H1 (cell line): ENCODE measurements around the gene RPLP2. TPM values are rescaled to one million over a fixed set of nuclear protein-coding genes. Genes with fewer than 3 reads are reported as not detected.

ENCODE experiments used
- CTCF ChIA-PET: fragments of 300-600 bp; sonication (Branson Sonifier 250); formaldehyde crosslinking; loops from one replicate; lab custom pipeline; 2021; ENCODE audit not compliant: partially characterized antibody; lab: Charles Lee
- POLR2A ChIA-PET: fragments of 300-600 bp; sonication (Branson Sonifier 250); formaldehyde crosslinking; loops from one replicate; lab custom pipeline; 2021; ENCODE audit warnings: inconsistent platforms; ENCODE audit not compliant: partially characterized antibody; lab: Charles Lee
- DNase-seq, 2 experiments: peaks; one replicate each; pipeline versions ENCODE4 v3.0.0 to v3.0.0-alpha.2; 2010 to 2022; ENCODE audit warnings: low spot score in 2 of 2, low read depth in 1 of 2, mixed read lengths in 1 of 2
- FAIRE-seq: peaks from 2 replicates; lab custom pipeline; 2011; peaks lifted over from hg19 to GRCh38; lab: Jason Lieb, UNC
- H2AFZ ChIP-seq: 2 replicates; pipeline ENCODE4 v1.8.1; 2012; ENCODE audit warnings: low read length, inconsistent platforms
- H2AK5ac ChIP-seq: 2 replicates; pipeline ENCODE4 v1.6.1; 2013; ENCODE audit warnings: low read depth, low read length
- H2BK120ac ChIP-seq: replicated peaks from 2 replicates; pipeline ENCODE3; 2013; ENCODE audit warnings: low read depth, low read length, inconsistent platforms
- H2BK12ac ChIP-seq: 2 replicates; pipeline ENCODE4 v1.6.1; 2013; ENCODE audit warnings: low read depth, low read length
- H2BK15ac ChIP-seq: 2 replicates; pipeline ENCODE4 v1.6.1; 2013; ENCODE audit warnings: low read length
- H2BK20ac ChIP-seq: 2 replicates; pipeline ENCODE4 v1.6.1; 2013; ENCODE audit warnings: low read length
- H2BK5ac ChIP-seq: 2 replicates; pipeline ENCODE4 v1.6.1; 2013; ENCODE audit warnings: low read depth, low read length
- H3K14ac ChIP-seq: 2 replicates; pipeline ENCODE4 v1.6.1; 2013; ENCODE audit warnings: inconsistent platforms; ENCODE audit not compliant: insufficient read length
- H3K18ac ChIP-seq: 2 replicates; pipeline ENCODE4 v1.6.1; 2013; ENCODE audit warnings: low read length; ENCODE audit errors: extremely low read depth
- H3K23ac ChIP-seq: 2 replicates; pipeline ENCODE4 v1.6.1; 2013; ENCODE audit warnings: inconsistent platforms; ENCODE audit not compliant: insufficient read length
- H3K23me2 ChIP-seq: 2 replicates; pipeline ENCODE4 v1.6.1; 2013; ENCODE audit warnings: low read depth, low read length
- H3K27ac ChIP-seq: 2 replicates; pipeline ENCODE4 v1.6.1; 2011; ENCODE audit warnings: low read depth, low read length, inconsistent platforms
- H3K27me3 ChIP-seq, 4 experiments: replicated peaks in 1 of 4; 1 replicate in 1 of 4; 2 replicates in 3 of 4; pipeline versions ENCODE4 v1.6.1 to v1.8.1; 2011 to 2013; ENCODE audit warnings: low read length in 3 of 4, mild to moderate bottlenecking in 3 of 4, inconsistent platforms in 2 of 4, mixed read lengths in 2 of 4, moderate library complexity in 1 of 4; ENCODE audit not compliant: control insufficient read depth in 3 of 4, insufficient read depth in 3 of 4; ENCODE audit errors: extremely low read depth in 1 of 4
- H3K36me3 ChIP-seq, 4 experiments: 2 replicates each; pipeline versions ENCODE4 v1.6.1 to v1.8.1; 2011 to 2013; ENCODE audit warnings: mild to moderate bottlenecking in 4 of 4, low read length in 3 of 4, moderate library complexity in 2 of 4, control low read depth in 1 of 4, inconsistent platforms in 1 of 4; ENCODE audit not compliant: insufficient read depth in 4 of 4, control insufficient read depth in 2 of 4
- H3K4ac ChIP-seq: replicated peaks from 2 replicates; pipeline ENCODE3; 2013; ENCODE audit warnings: low read length, low read depth, mixed read lengths, inconsistent platforms; ENCODE audit not compliant: insufficient read length
- H3K4me1 ChIP-seq, 4 experiments: replicated peaks in 1 of 4; 1 replicate in 1 of 4; 2 replicates in 3 of 4; pipeline versions ENCODE4 v1.6.1 to v1.8.1; 2011 to 2013; ENCODE audit warnings: low read length in 3 of 4, inconsistent platforms in 2 of 4, mixed read lengths in 1 of 4; ENCODE audit not compliant: insufficient read depth in 4 of 4, control insufficient read depth in 3 of 4
- H3K4me2 ChIP-seq, 2 experiments: 2 replicates each; pipeline versions ENCODE4 v1.6.1 to v1.8.1; 2011 to 2013; ENCODE audit warnings: low read depth in 2 of 2, low read length in 2 of 2, control low read depth in 1 of 2, inconsistent platforms in 1 of 2, mild to moderate bottlenecking in 1 of 2; ENCODE audit not compliant: insufficient read depth in 1 of 2
- H3K4me3 ChIP-seq, 4 experiments: fragments of 200-600, 300-600 bp in 1 of 4; sonication (generic), shearing (Covaris generic), sonication (Bioruptor Twin) in 1 of 4; 2 replicates each; pipeline versions ENCODE4 v1.5.1 to v1.8.1; 2011 to 2016; ENCODE audit warnings: low read length in 4 of 4, low read depth in 3 of 4, control low read depth in 2 of 4, inconsistent platforms in 2 of 4, mild to moderate bottlenecking in 2 of 4, mixed read lengths in 1 of 4, moderate library complexity in 1 of 4; ENCODE audit not compliant: insufficient read depth in 2 of 4; ENCODE audit errors: extremely low read depth in 1 of 4
- H3K56ac ChIP-seq: replicated peaks from 2 replicates; pipeline ENCODE3; 2013; ENCODE audit warnings: low read depth, mild to moderate bottlenecking, mixed read lengths, low read length, inconsistent platforms; ENCODE audit not compliant: insufficient read length
- H3K79me1 ChIP-seq: 2 replicates; pipeline ENCODE4 v1.6.1; 2013; ENCODE audit warnings: low read depth, low read length, control low read depth
- H3K79me2 ChIP-seq, 2 experiments: 2 replicates each; pipeline versions ENCODE4 v1.6.1 to v1.8.1; 2012 to 2013; ENCODE audit warnings: low read length in 2 of 2, mild to moderate bottlenecking in 2 of 2, inconsistent platforms in 1 of 2; ENCODE audit not compliant: insufficient read depth in 2 of 2, control insufficient read depth in 1 of 2
- H3K9ac ChIP-seq, 4 experiments: replicated peaks in 1 of 4; 1 replicate in 1 of 4; 2 replicates in 3 of 4; pipeline versions ENCODE4 v1.6.1 to v1.8.1; 2011 to 2013; ENCODE audit warnings: low read depth in 3 of 4, low read length in 3 of 4, control low read depth in 2 of 4, mild to moderate bottlenecking in 2 of 4, moderate library complexity in 2 of 4, inconsistent platforms in 1 of 4; ENCODE audit errors: extremely low read depth in 1 of 4
- H3K9me3 ChIP-seq, 2 experiments: 2 replicates each; pipeline versions ENCODE4 v1.6.1 to v1.8.1; 2012 to 2013; ENCODE audit warnings: mild to moderate bottlenecking in 2 of 2, moderate library complexity in 2 of 2, control low read depth in 1 of 2, inconsistent platforms in 1 of 2, low read depth in 1 of 2, low read length in 1 of 2, mixed read lengths in 1 of 2; ENCODE audit not compliant: insufficient read depth in 2 of 2
- H4K20me1 ChIP-seq, 2 experiments: replicated peaks in 1 of 2; 2 replicates each; pipeline versions ENCODE3 to v1.8.1; 2011 to 2013; ENCODE audit warnings: inconsistent platforms in 2 of 2, low read length in 2 of 2, mild to moderate bottlenecking in 1 of 2; ENCODE audit not compliant: insufficient read depth in 2 of 2, control insufficient read depth in 1 of 2
- H4K5ac ChIP-seq: 2 replicates; pipeline ENCODE4 v1.6.1; 2013; ENCODE audit warnings: low read length, low read depth, mixed read lengths, inconsistent platforms; ENCODE audit not compliant: insufficient read length
- H4K8ac ChIP-seq: 2 replicates; pipeline ENCODE4 v1.8.0; 2013; ENCODE audit warnings: mild to moderate bottlenecking, moderate library complexity, low read length, inconsistent platforms; ENCODE audit not compliant: insufficient read depth; ENCODE audit errors: extremely low read depth
- H4K91ac ChIP-seq: replicated peaks from 2 replicates; pipeline ENCODE3; 2013; ENCODE audit warnings: low read length, mixed read lengths, inconsistent platforms; ENCODE audit not compliant: insufficient read length
- GTF2F1 ChIP-seq: IDR thresholded peaks from 2 replicates; pipeline ENCODE4 v1.6.1; 2012; ENCODE audit warnings: low read depth, low read length, improper control_type of control experiment, borderline replicate concordance
- WGBS, 2 experiments: shearing (Covaris generic) in 1 of 2; methylation state at CpG; one replicate each; pipeline versions ENCODE4 v1.1.6 to v1.1.7; 2013 to 2015; ENCODE audit warnings: low lambda C conversion rate in 2 of 2, mixed read lengths in 2 of 2, inconsistent platforms in 1 of 2, low coverage in 1 of 2, missing lambda C conversion rate in 1 of 2; ENCODE audit not compliant: insufficient replicate concordance in 2 of 2, insufficient coverage in 1 of 2, insufficient read length in 1 of 2; ENCODE audit errors: extremely low coverage in 1 of 2, missing lambda C conversion rate in 1 of 2; 5-methylcytosine and 5-hydroxymethylcytosine counted together
- polyA plus RNA-seq, 7 experiments: library from polyadenylated mRNA; depleted of rRNA in 3 of 7; stranded (reverse) in 5 of 7; unstranded in 2 of 7; fragments of >200 nt in 5 of 7; fragments of 200-250 nt in 2 of 7; gene quantifications; 1 replicate in 5 of 7; 2 replicates in 1 of 7; 4 replicates in 1 of 7; pipeline versions ENCODE4 v1.2.1 to v1.2.3, GENCODE V29; 2011 to 2013; ENCODE audit warnings: missing spikeins in 2 of 7, mixed read lengths in 2 of 7
- total RNA-seq: library from RNA; stranded (reverse); fragmentation: NEBNext Ultra II Directional; extraction: Animal tissue kit (Norgen Biotek cat#: 25700); gene quantifications from 2 replicates; pipeline ENCODE4 v1.2.1, GENCODE V29; 2021

The RPLP2 gene
- total and polyA plus RNA-seq, 2 of the 8 experiments (the other 6 are each of a cell fraction or from before 2014, with no cell fraction given): 1,789 to 2,106 TPM

DNA sequence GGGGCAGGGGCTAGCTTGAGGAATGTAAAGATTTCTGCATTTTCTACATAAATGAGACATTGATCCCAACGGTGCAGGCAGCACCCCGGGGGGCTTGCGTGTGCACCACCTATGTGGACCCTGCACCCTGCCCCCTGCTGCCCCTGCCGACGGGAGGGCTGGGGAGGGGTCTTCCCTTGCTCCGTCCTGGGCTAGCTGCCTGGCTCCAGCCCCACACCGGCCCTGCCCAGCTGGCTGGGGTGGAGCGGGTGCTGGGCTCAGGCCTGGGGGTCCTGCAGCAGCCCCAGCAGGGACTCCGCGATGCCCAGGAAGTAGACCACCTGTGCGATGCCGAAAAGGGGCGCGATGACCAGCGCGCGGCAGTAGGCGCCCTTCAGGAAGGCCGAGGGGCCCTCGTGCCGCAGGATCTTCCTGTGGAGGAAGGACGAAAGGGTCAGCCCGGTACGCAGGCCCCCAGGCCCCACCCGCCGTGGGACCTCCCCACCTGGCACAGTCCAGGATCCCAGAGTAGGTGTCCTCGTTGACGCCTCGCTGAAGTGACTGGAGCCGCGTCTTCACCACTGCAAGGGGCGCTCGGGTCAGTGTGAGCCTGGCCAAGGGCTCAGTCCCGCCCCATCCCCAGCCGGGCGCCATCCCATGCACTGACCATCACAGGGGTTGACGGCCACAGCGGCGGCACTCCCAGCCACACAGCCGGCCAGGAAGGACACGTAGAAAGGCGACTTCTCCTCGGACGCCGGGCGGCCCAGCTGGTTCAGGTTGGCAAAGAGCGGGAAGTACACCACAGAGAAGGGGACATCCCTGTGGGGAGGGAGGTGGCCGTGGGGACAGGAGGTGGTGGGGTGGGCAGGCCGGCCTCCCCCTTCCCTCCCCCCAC, 17.9 kb upstream of the RPLP2 start:
- H3K4me1 ChIP-seq: peaks cover 4 to 34% (median 22%) of the 10 kb centered on the region in 4 experiments
- WGBS, 2 experiments: 95% methylated on average over 39 of the region's 49 CpGs; no CpG with 5 or more reads in 1 of the 2 experiments

More for the DNA sequence above, 17.9 kb upstream of the RPLP2 start:
- Histone ChIP-seq H2BK120ac (no peak overlapping the region), H2BK20ac (no peak overlapping the region), H3K23me2 (peaks cover under 1% of the 10 kb centered on the region), H3K4me2 (no peak overlapping the region), H3K79me1 (peaks cover 7% of the 10 kb centered on the region; the same call in 1 of the 2 replicates), H3K4me3 (no peak overlapping the region), H2BK5ac (no peak overlapping the region), H2AFZ (no peak overlapping the region), H3K14ac (no peak overlapping the region), H3K9ac (no peak overlapping the region), H4K91ac (no peak overlapping the region), H3K9me3 (no peaks in the 10 kb centered on the region), H4K5ac (no peak overlapping the region), H3K27ac (no peak overlapping the region), H3K36me3 (peaks cover 0 to 12% (median 0%) of the 10 kb centered on the region in 4 experiments; a peak in 3 of 8 replicates), H3K4ac (no peak overlapping the region), H2BK15ac (no peak overlapping the region), H3K18ac (no peak overlapping the region), H4K20me1 (peaks cover 2 to 15% of the 10 kb centered on the region in 2 experiments), H3K79me2 (peaks cover 0 to 5% of the 10 kb centered on the region in 2 experiments; a peak in 1 of 4 replicates), H2BK12ac (no peak overlapping the region; the same call in 1 of the 2 replicates), H2AK5ac (no peak overlapping the region), H3K56ac (no peak overlapping the region), H3K27me3 (no peaks in the 10 kb centered on the region), H3K23ac (no peak overlapping the region), H4K8ac (no peak overlapping the region)
- DNase-seq (no peak), FAIRE-seq (no peak)
- CTCF ChIA-PET: interaction anchor here (0.7 to 2.2 kb wide), 5 partner anchors 9 to 64 kb away, joined by 3 to 10 read pairs (median 3); no protein-coding TSS in a partner anchor
- no peak for TF ChIP-seq GTF2F1
- POLR2A ChIA-PET: interaction anchor here (0.7 to 53.0 kb wide), 8 partner anchors 8 to 43 kb away, joined by 3 to 1917 read pairs (median 4); partner anchors contain the start of genes CD151, CRACR2B, GATD1 and PIDD1
